ENCODE results near the gene ATP13A5.

The ATP13A5 gene

GRCh38 chr3:193250492-193250891 is 128.1 kb downstream of the ATP13A5 start:
- no peak for DNase-seq

- DNase-seq, result no peak
Measured at GRCh38 chr3:193248848-193249468, 129.6 kb downstream of the ATP13A5 start.

GRCh38 chr3:193243571-193243970 is 135.0 kb downstream of the ATP13A5 start:
- no peak for DNase-seq

GRCh38 chr3:193241716-193242115 is 136.8 kb downstream of the ATP13A5 start:
- no peak for DNase-seq

GRCh38 chr3:193240850-193241706 is 137.5 kb downstream of the ATP13A5 start, which contains the start of gene PLAAT1:
PLAAT1 (plus strand) TSS chr3:193241222; CDS start chr3:193255651, 14,429 bp downstream.
- DNase-seq, result no peak

GRCh38 chr3:193240436-193240849 is 138.1 kb downstream of the ATP13A5 start:
- DNase-seq, result no peak

- DNase-seq, result no peak
Measured at GRCh38 chr3:193237030-193237429, 141.5 kb downstream of the ATP13A5 start.

- DNase-seq, result no peak
Measured at GRCh38 chr3:193236599-193236998, 142.0 kb downstream of the ATP13A5 start.

GRCh38 chr3:193231201-193231600 is 147.4 kb downstream of the ATP13A5 start:
- no peak for DNase-seq

GRCh38 chr3:193230610-193231009 is 147.9 kb downstream of the ATP13A5 start:
- no peak for DNase-seq

GRCh38 chr3:193229851-193230420 is 148.6 kb downstream of the ATP13A5 start:
- DNase-seq, result no peak

- DNase-seq, result no peak
Measured at GRCh38 chr3:193228206-193228605, 150.3 kb downstream of the ATP13A5 start.

GRCh38 chr3:193225302-193226125 is 153.0 kb downstream of the ATP13A5 start:
- no peak for DNase-seq

Measured in activated CD4-positive, CD25-positive, alpha-beta regulatory T cell treated with anti-CD3 and anti-CD28 coated beads, Interleukin-2, amount 50 U/mL, for 72 hours (primary cell).